Measurements from ENCODE around the gene NDC80. TPM values are rescaled to one million over a fixed set of nuclear protein-coding genes. Genes with fewer than 3 reads are reported as not detected.
"Not testable (repeated sequence)": the region's sequence is repeated elsewhere in the genome, so short reads cannot be mapped to it uniquely, and the experiment has no call there.

NDC80 gene
- total RNA-seq, 2 experiments from 2014 or later, result 6.3 to 7.5 TPM

DNA sequence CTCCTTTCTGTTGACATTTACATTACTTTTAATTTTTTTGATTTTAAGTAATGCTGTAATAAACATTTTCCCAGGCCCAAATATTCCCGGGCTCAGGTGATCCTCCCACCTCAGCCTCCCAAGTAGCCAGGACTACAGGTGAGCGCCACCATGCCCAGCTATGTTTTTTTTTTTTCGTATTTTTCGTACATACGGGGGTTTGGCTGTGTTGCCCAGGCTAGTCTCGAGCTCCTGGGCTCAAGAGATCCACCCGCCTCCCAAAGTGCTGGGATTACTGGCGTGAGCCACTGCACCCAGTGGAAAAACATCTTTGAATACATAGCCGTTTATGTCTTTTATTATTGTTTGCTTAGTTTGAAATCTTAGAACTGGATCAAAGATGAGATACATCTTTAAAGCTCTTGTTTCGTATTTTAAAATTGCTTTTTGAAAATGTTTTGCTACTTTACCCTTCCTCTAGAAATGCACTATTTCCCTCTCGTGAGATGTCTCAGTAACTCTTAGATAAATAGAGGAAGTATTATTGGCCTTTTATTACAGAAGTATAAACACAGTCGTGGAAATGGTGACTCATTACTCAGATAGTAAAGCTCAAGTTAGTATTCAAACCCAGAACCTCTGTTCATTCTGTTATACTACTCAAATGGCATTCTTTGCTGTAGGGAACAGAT lies 86.6 kb downstream of the NDC80 start:
- intact Hi-C loops (cut with DNase I, micrococcal nuclease), result loop anchor here (2.0 to 10.0 kb wide), 6 partner anchors 25 to 789 kb away; no protein-coding TSS in a partner anchor
- Mint-ChIP-seq H3K9me3 (no peaks in the 10 kb centered on the region), H3K4me1 (ENCODE audit: low read depth) (peaks cover 59% of the 10 kb centered on the region), H3K4me3 (peak overlapping the region; percentile 97), H3K27me3 (no peaks in the 10 kb centered on the region), H3K27ac (peak overlapping the region; percentile 89), H3K36me3 (ENCODE audit: low read depth) (peaks cover 62% of the 10 kb centered on the region)
- DNase-seq (peak in 3 of 14 experiments; percentile 50 to 72 (median 53)), ATAC-seq (ENCODE audit: poor library complexity) (no peak)
- Histone ChIP-seq H3K9me3 (ENCODE audit: control insufficient read depth in 1 of 2, insufficient read depth in 1 of 2, low read length in 2 of 2) (no peaks in the 10 kb centered on the region), H3K4me1 (ENCODE audit: insufficient read depth, low read length) (peaks cover 36% of the 10 kb centered on the region), H3K27ac (ENCODE audit: low read depth in 1 of 2, low read length in 2 of 2) (peak overlapping the region in 1 of 2 donors; percentile 5), H3K36me3 (ENCODE audit: insufficient read depth, low read length) (peaks cover 8% of the 10 kb centered on the region), H3K27me3 (ENCODE audit: control insufficient read depth in 1 of 2, insufficient read depth in 2 of 2, low read length in 2 of 2) (no peaks in the 10 kb centered on the region), H3K4me3 (ENCODE audit: low read length) (peak overlapping the region; percentile 97)
- ChIA-PET POLR2A (interaction anchor here (0.5 to 7.7 kb wide), 18 partner anchors 9 to 792 kb away, joined by 3 to 698 read pairs (median 4); partner anchors contain the start of genes METTL4, MYL12A, NDC80 and TGIF1), CTCF (interaction anchor here (1.1 to 4.6 kb wide), 6 partner anchors 16 to 111 kb away, joined by 3 to 32 read pairs (median 3); partner anchors contain the start of gene METTL4)
- TF ChIP-seq, protein P1, sequence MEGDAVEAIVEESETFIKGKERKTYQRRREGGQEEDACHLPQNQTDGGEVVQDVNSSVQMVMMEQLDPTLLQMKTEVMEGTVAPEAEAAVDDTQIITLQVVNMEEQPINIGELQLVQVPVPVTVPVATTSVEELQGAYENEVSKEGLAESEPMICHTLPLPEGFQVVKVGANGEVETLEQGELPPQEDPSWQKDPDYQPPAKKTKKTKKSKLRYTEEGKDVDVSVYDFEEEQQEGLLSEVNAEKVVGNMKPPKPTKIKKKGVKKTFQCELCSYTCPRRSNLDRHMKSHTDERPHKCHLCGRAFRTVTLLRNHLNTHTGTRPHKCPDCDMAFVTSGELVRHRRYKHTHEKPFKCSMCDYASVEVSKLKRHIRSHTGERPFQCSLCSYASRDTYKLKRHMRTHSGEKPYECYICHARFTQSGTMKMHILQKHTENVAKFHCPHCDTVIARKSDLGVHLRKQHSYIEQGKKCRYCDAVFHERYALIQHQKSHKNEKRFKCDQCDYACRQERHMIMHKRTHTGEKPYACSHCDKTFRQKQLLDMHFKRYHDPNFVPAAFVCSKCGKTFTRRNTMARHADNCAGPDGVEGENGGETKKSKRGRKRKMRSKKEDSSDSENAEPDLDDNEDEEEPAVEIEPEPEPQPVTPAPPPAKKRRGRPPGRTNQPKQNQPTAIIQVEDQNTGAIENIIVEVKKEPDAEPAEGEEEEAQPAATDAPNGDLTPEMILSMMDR (IDR thresholded peaks at IDR 0.05), result no peak

DNA sequence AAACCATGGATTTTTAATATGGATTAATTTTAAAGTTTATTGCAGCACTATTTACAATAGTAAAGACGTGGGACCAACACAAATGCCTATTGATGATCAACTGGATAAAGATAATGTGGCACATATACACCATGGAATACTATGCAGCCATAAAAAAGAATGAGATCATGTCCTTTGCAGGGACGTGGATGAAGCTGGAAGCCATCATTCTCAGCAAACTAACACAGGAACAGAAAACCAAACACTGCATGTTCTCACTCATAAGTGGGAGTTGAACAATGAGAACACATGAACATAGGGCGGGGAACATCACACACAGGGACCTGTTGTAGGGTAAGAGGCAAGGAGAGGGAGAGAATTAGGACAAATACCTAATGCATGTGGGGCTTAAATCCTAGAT lies 89.5 kb downstream of the NDC80 start:
- peak overlapping the region; percentile 2 for H3K4me3 Mint-ChIP-seq
- H3K4me3 ChIP-seq (ENCODE audit: low read length); ATAC-seq (ENCODE audit: poor library complexity); intact Hi-C loops (cut with DNase I, micrococcal nuclease); H3K9me3 Mint-ChIP-seq; CTCF ChIA-PET; H3K9me3 ChIP-seq (ENCODE audit: control insufficient read depth in 1 of 2, insufficient read depth in 1 of 2, low read length in 2 of 2); H3K27ac ChIP-seq (ENCODE audit: low read depth in 1 of 2, low read length in 2 of 2); H3K27me3 ChIP-seq (ENCODE audit: control insufficient read depth in 1 of 2, insufficient read depth in 2 of 2, low read length in 2 of 2); H3K27me3 Mint-ChIP-seq; POLR2A ChIA-PET; DNase-seq: not testable (repeated sequence)
- H3K27ac Mint-ChIP-seq, result peak overlapping the region; percentile 6
- Histone ChIP-seq H3K4me1 (ENCODE audit: insufficient read depth, low read length) (peaks cover 35% of the 10 kb centered on the region), H3K36me3 (ENCODE audit: insufficient read depth, low read length) (peaks cover 13% of the 10 kb centered on the region)
- peaks cover 65% of the 10 kb centered on the region for H3K4me1 Mint-ChIP-seq (ENCODE audit: low read depth)
- peaks cover 82% of the 10 kb centered on the region for H3K36me3 Mint-ChIP-seq (ENCODE audit: low read depth)

DNA sequence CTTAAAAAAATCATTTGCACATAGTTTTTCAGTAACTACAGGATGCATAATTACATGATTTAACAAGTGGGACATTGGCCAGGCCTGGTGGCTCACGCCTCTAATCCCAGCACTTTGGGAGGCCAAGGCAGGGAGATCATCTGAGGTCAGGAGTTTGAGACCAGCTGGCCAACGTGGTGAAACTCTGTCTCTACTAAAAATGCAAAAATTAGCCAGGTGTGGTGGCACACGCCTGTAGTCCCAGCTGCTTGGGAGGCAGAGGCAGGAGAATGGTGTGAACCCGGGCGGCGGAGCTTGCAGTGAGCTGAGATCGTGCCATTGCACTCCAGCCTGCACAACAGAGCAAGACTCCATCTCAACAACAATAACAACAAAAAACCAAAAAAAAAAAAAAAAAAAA lies 90.9 kb downstream of the NDC80 start:
- POLR2A ChIA-PET, result interaction anchor here (1.2 kb wide), 1 partner anchor 104 kb away, joined by 3 read pairs; no protein-coding TSS in a partner anchor
- intact Hi-C loops (cut with DNase I, micrococcal nuclease); H3K27me3 ChIP-seq (ENCODE audit: control insufficient read depth in 1 of 2, insufficient read depth in 2 of 2, low read length in 2 of 2); H3K4me3 ChIP-seq (ENCODE audit: low read length); H3K27ac ChIP-seq (ENCODE audit: low read depth in 1 of 2, low read length in 2 of 2); ATAC-seq (ENCODE audit: poor library complexity); DNase-seq; H3K9me3 ChIP-seq (ENCODE audit: control insufficient read depth in 1 of 2, insufficient read depth in 1 of 2, low read length in 2 of 2); H3K9me3 Mint-ChIP-seq; H3K27me3 Mint-ChIP-seq; CTCF ChIA-PET: not testable (repeated sequence)
- H3K4me1 Mint-ChIP-seq (ENCODE audit: low read depth), result peaks cover 73% of the 10 kb centered on the region
- peaks cover 82% of the 10 kb centered on the region for H3K36me3 Mint-ChIP-seq (ENCODE audit: low read depth)
- Histone ChIP-seq H3K4me1 (ENCODE audit: insufficient read depth, low read length) (peaks cover 35% of the 10 kb centered on the region), H3K36me3 (ENCODE audit: insufficient read depth, low read length) (peaks cover 27% of the 10 kb centered on the region)
- peak overlapping the region; percentile 25 for H3K4me3 Mint-ChIP-seq
- peak overlapping the region; percentile 1 for H3K27ac Mint-ChIP-seq

DNA sequence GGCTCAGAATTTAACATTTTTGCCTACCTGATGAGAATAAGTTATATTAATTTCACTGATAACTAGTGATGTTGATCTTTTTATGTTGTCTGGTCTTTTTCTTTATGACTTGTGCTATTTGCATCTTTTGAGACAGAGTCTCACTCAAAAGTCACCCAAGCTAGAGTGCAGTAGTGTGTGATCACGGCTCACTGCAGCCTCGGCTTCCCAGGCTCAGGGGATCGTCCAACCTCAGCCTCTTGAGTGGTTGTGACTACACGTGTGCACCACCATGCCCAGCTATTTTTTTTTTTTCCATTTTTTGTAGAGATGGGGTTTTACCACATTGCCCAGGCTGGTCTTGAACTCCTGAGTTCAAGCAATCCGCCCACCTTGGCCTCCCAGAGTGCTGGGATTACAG lies 91.6 kb downstream of the NDC80 start:
- peak overlapping the region; percentile 1 for H3K27ac Mint-ChIP-seq
- peaks cover 74% of the 10 kb centered on the region for H3K4me1 Mint-ChIP-seq (ENCODE audit: low read depth)
- no peaks in the 10 kb centered on the region for H3K27me3 ChIP-seq (ENCODE audit: control insufficient read depth in 1 of 2, insufficient read depth in 2 of 2, low read length in 2 of 2)
- H3K36me3 Mint-ChIP-seq (ENCODE audit: low read depth), result peaks cover 79% of the 10 kb centered on the region
- H3K4me3 ChIP-seq (ENCODE audit: low read length), result peak overlapping the region; percentile 8
- intact Hi-C loops (cut with DNase I, micrococcal nuclease), result no loop called here
- no peak for DNase-seq
- no peaks in the 10 kb centered on the region for H3K27me3 Mint-ChIP-seq
- ChIA-PET POLR2A (interaction anchor here (0.7 to 1.2 kb wide), 4 partner anchors 22 to 103 kb away, joined by 3 to 4 read pairs (median 3); no protein-coding TSS in a partner anchor), CTCF (no interaction called here)
- peaks cover 34% of the 10 kb centered on the region for H3K36me3 ChIP-seq (ENCODE audit: insufficient read depth, low read length)
- no peak overlapping the region for H3K27ac ChIP-seq (ENCODE audit: low read depth in 1 of 2, low read length in 2 of 2)
- TF ChIP-seq, protein P1 (IDR thresholded peaks at IDR 0.05), result no peak
- H3K4me3 Mint-ChIP-seq, result peak overlapping the region; percentile 49
- peak; percentile 21 for ATAC-seq (ENCODE audit: poor library complexity)
- peaks cover 32% of the 10 kb centered on the region for H3K4me1 ChIP-seq (ENCODE audit: insufficient read depth, low read length)
- H3K9me3 Mint-ChIP-seq, result no peaks in the 10 kb centered on the region
- H3K9me3 ChIP-seq (ENCODE audit: control insufficient read depth in 1 of 2, insufficient read depth in 1 of 2, low read length in 2 of 2), result no peaks in the 10 kb centered on the region

Other genes with a start within 250 kb of the NDC80 start
- gene METTL4, start 52 bp upstream of the NDC80 start, total RNA-seq, result 10 to 100 TPM in 1 of 2 experiments, 1 to 10 TPM in 1; 6.5 to 10.4 TPM
- 100 to 1,000 TPM; 357 to 359 TPM for gene SMCHD1, start 84.2 kb downstream of the NDC80 start, total RNA-seq

Measured in CD4-positive, alpha-beta T cell (primary cell).